IPS-NIHi7 (cell line): Measurements from ENCODE around the gene WNT3.
A peak's percentile ranks its signal among the peaks of the same experiment; 100 is the strongest.
"Not testable (repeated sequence)": the region's sequence is repeated elsewhere in the genome, so short reads cannot be mapped to it uniquely, and the experiment has no call there.

Source experiments
- DNase-seq: peaks from one replicate; pipeline ENCODE4 v3.0.0; 2012; ENCODE audit warnings: mixed read lengths; ENCODE audit errors: extremely low spot score

WNT3 gene, protein sequence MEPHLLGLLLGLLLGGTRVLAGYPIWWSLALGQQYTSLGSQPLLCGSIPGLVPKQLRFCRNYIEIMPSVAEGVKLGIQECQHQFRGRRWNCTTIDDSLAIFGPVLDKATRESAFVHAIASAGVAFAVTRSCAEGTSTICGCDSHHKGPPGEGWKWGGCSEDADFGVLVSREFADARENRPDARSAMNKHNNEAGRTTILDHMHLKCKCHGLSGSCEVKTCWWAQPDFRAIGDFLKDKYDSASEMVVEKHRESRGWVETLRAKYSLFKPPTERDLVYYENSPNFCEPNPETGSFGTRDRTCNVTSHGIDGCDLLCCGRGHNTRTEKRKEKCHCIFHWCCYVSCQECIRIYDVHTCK

DNA sequence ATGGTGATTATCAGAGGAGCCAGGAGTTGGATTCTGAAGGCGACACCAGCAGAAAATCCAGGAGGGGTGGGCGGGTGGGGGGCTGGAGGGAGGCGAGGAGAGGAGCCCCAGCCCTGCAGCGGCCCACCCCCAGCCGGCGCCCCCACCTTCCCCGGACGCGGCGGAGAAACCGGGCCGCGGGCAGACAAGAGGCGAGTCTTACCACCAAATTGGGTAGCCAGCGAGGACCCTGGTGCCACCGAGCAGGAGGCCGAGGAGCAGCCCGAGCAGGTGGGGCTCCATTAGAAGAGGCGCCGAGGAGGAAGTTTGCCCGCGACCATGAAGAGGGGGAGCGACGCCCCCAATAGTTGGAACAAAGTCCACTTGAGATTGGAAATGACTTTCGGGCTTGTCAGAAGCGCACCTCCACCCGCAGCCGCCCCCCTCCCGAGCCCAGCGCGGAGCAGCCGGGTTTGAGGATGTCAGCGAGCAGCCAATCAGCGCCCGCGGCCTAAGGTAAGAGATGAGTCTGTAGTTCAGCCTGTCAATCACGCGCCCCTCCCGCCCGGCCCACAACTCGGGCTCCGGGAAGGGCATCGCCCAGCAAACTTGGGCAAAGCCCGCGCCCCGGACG, at the start of gene WNT3:
TSS of gene WNT3 (minus strand) at position 377 of the 613 bp plus-strand sequence. CDS start at position 282, 95 bp downstream.
- peak; percentile 94 for DNase-seq

DNA sequence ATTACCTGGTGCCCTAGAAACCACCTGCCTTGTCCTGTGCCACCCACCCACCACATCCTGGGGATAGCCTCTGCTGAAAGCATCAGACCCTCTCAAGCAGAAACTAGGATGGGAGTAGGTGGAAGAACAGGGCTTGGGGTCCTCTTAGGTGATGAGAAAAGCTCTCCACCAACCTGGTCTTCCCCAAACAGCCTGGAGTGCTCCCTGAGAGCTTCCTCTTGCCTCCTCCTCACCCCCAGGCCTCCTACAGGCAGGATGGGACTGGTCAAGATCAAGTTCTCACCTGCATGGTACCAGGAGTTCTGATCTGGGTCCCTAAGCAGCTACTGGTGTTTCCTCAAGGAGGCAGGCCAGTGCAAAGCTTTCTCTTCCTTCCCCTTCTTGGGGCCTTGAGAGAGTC, 48.3 kb upstream of the WNT3 start:
- no peak for DNase-seq

DNA sequence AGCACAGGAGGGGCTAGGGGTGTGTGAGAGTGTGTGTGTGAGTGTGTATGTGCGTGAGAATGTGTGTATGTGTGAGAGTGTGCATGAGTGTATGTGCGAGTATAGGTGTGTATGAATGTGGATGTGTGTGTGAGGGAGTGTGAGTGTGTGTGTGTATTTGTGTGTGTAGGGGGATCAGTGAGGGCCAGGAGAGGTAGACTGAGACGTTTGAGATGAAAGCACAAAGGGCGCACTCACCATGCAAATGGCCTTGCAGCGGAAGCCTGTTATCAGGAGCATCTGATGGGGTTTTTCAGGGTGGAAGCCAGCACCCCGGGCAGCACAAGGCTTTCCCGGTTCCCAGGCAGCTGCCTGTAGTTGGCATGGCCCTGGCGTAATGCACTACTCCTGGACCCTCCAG, 47.8 kb upstream of the WNT3 start:
- no peak for DNase-seq

DNA sequence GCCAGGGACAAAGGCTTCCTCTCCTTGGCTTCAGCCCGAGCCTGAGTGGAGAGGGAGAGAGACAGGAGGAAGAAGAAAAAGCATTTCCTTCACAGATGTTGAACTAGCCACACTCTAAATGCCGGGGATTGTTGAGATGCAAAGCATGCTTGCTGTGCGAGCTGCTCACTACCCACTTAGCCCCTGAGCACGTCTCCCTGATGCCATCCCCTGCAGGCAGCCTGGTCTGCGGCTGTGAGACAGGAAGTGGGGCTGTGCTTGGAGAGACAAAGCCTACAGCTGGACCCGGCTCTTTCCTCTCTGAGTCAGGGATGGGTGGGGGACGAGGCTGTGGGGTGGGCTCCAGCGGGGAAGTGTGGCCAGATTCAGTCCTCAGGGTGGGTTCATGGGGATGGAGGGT, 46.6 kb upstream of the WNT3 start:
- DNase-seq, result peak; percentile 58

DNA sequence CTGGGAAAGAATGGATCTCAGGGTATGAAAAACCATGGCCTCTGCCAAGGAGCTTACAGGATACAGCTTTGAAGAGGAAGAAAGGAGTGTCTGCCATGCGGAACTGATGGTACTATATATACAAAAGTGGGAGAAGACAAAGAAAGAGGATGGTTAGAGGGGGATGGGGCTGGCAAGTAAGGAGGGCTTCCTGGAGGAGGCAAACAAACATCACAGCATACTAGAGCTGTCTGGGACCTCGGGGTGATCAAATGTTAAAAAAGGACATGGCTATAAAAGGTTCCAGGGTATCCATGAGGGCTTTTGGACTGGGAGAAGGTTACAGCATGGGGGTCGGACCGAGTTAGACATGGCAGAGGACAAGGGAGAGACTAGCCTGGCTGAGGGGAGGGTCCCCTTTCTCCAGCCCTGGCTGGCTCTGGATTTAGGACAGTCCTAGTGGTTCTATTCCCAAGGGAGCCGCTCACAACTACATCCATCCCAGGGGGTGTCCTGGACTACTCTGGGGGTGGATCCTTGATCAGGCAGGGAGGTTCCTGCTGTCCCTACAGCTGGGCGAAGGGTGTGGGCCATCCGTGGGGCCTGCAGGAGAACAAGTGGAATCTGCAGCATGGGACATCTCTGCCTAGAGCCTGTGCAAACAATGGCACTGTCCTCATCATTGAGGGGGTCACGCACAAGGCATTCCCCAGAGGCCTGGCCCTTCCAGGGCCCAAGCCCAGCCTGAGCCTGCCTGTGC, 45.1 kb upstream of the WNT3 start:
- no peak for DNase-seq

DNA sequence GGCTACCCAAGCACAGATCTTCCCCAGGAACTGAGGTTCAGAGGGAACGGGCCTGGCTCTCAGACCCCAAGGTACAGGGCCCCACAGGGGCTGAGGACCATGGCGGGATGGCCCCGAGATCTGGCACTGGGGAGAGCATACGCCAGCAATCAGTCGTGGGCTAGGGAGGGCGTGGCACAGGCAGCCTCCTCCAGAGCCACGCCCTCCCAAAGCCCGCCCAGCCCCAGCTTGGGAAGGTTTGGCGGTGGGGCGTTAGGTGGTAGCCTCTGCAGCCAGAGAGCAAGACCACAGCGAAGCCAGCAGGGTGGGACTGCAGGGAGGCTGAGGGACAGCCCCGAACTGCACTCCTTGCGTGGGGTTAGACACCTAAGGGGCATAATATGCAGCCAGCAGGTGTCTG, 44.5 kb upstream of the WNT3 start:
- DNase-seq, result peak; percentile 90

DNA sequence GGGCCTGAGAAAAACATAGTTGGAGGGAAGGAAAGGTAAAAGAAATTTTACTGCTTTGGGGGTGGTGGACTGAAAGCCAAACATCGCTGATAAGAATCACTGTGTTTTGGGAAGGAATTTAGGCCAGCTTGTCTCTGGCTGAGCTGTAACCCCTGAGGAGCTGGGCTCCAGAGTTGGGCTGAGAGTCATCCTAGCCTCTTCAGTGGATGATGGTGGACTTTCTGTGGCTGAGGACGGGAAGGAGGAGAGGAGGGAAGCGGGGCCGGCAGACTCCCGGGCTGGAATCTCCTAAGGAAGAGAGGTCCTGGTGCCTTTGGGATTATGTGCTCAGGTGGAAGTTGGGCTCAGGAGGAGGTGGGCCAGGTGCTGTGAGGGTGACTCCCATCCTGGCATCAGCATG, 41.5 kb upstream of the WNT3 start:
- no peak for DNase-seq

DNA sequence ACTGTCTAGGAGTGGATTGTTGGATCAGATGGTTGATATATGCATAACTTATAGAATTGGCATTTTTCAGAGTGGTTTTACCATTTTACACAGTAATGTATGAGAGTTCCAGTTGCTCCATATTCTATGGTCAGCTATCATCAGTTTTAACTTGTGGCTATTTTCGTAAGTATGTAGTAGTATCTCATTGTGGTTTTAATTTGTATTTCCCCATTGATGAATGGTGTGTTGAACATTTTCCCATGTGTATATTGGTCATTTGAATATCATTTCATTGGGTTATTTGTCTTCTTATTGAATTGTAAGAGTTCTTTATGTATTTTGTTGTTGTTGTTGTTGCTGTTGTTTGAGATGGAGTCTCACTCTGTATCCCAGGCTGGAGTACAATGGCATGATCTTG, 39.1 kb upstream of the WNT3 start:
- no peak for DNase-seq

DNA sequence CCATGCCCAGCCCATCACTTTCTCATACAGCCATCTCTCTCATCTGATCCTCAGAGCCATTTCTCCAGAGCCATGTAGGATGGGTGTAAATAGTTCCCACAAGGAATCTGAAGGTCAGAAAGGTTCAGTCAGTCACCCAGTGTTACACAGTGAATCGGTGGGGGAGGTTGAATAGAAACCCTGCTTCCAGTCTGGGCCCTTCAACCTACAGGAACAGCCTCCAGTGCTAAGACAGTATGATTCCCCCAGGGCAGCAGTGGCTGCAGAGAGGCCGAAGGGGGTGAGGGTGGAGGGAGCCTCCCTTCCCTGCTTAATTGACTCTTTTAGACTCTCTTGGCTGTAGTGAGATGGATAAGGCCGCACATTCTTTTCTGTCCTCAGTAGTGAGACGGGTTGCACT, 36.5 kb upstream of the WNT3 start:
- no peak for DNase-seq

DNA sequence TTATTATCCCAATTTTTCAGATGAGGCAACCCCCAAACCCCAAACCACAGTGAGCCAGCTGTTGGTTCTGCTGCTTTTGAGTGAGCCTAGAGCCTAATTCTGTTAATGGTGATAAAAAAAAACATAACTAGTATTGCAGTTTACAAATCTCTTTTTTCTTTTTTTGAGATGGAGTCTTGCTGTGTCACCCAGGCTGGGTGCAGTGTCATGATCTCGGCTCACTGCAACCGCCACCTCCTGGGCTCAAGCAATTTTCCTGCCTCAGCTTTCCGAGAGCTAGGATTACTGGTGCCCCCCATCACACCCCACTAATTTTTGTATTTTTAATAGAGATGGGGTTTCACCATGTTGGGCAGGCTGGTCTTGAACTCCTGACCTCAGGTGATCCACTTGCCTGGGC, 36.0 kb upstream of the WNT3 start:
- no peak for DNase-seq

DNA sequence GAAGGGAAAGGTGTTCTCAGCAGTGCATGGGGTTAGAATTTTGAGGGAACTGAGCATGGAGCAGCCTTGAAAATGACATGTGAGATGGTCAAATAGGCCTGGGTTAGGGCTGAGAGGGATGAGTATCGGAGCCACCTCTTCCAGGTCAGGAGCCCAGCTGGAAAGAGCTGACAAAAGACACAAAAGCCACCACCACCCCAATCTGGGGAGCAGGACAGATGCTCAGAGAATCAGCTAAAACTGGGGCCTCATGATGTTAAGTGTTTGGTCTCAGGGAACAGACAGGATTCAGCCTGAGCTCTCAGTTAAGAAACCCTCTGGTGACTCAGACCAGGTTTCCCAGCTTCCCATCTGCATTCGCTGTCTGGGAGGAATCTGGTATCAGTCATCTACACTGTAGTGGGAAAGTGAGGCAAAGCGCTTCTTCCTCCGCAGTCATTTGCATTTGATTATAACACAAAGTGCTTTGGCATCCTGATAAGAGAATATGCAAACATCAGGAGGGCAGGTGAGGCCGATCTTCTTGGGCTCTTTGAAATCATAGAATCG, 35.5 kb upstream of the WNT3 start:
- DNase-seq, result no peak

DNA sequence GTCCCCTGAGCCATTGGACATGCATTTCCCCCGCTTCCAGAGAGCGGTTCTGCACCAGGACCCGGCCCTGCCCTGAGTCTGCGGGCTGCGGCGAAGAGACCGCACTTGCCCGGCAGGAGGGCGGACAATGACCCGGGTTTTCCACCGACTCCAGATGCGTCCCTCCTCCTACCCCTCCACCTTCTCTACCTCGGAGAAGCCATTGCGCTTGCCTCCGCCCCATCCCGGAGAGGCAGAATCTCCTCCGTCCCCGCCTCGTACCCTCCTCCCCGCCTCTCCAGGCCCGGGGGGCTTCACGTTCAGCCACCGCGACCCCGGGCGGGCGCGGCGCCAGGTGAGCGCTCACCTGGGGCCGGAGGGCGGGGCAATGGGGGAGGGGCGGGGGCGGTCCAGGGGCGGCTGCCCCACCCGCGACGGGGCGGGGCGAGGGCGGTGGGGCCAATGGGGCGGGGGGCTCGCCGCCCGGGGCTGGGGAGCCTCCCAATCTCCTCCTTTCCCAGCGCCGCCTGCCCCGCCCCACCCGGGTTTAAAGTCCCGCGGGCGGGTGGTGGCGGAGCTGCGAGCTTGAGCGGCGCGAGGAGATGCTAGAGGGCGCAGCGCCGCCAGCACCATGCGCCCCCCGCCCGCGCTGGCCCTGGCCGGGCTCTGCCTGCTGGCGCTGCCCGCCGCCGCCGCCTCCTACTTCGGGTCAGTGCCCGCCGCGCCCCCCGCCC, 32.7 kb upstream of the WNT3 start, which contains the start of gene WNT9B:
TSS of gene WNT9B (plus strand) at position 555 of the 713 bp plus-strand sequence. CDS start at position 611, 56 bp downstream.
- peak; percentile 89 for DNase-seq

DNA sequence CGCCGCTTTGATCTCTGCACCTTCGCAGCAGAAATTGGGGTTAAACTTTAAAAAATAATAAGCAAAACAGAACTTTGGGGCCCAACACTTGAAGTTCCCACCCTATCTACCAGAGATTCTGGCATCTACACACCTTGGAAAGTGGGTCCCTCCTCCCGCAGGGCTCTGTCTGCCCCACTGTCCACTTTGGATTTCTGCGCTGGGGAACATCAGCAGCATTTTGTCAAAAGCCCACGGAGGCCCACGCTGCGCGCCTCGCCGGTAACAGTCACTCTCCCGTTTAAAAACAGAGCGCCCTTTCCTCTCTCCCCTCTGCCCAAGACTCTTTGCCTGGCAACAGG, 32.2 kb upstream of the WNT3 start:
- DNase-seq, result no peak

DNA sequence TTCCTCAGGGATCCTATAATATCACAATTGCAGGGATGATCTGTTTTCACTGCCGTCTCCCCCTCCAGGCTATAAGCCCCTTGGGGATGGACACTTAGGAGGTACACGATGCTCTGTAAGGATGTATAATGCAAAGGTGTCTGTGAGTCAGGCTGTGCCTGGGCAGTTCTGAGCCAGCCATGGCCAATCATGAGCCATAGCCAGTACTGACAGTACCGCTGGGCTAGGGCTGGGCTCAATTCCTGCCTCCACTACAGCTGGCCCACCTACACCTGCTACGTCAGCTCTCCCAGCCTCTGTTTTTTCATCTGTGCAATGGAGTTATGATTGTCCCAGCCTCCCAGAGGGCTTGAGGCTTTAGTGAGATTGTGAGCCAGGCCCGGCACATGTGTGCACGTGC, 30.0 kb upstream of the WNT3 start:
- no peak for DNase-seq

DNA sequence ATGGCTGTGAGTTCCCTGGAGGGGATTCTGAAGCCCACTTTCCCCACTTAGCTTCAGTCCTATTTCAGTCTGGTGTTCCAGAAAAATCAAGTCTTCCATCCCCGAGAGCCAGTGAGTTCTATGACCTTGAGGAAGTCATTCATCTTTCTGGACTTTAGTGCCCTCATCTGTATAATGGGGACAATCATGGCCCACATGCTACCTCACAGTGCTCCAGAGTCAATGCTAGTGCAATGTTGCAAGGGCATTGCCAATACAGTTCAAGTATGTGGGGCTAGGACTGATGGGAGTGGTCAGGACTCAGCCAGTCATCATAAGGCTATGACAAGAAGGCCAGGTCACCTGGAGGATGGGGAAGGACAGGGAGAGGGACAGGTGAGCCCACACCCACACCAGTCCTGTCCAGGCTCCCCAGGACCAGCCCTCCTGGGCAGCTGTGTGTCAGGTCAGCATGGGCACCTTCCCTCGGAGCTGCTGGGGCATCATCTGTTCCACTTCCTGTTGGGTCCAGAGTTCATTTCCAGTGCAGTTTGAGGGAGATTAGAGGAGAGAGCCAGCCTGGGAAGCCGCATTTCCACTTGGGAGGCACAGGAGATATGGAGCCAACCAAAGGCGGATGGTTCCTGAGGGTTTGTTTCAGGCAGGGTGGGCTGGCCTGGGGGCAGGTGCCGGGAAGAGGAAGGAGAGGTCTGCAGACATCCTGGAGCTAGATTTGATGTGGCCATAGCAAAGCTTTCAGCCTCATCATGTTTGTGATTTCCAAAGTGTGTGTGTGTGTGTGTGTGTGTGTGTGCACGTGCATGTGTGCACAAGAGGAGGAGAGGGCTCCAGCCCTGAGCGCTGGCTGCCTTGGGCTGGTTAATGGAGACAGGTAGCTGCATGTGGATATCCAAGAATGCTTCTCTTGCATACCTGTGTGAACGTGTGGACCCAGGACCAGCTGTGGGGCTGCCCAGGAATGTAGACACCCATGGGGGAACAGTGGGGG, 29.0 kb upstream of the WNT3 start:
- no peak for DNase-seq

DNA sequence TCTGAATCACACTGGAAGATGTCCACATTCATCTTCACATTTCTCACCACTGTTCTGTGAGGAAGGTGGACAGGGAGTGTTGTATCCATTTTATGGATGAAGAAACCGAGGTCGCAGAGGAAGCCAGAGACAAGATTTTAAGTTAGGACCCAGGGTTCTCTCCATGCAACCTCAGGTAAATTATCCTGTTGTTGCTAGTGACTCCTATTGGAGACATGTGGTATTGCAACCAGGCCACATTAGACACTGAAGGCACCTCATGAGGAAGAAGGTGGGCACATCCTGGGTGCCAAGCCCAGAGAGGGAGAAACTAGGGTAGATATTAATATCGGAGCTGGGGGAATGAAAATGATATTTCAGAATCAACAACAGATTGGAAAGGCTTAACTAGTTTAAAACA, 24.3 kb upstream of the WNT3 start:
- no peak for DNase-seq

DNA sequence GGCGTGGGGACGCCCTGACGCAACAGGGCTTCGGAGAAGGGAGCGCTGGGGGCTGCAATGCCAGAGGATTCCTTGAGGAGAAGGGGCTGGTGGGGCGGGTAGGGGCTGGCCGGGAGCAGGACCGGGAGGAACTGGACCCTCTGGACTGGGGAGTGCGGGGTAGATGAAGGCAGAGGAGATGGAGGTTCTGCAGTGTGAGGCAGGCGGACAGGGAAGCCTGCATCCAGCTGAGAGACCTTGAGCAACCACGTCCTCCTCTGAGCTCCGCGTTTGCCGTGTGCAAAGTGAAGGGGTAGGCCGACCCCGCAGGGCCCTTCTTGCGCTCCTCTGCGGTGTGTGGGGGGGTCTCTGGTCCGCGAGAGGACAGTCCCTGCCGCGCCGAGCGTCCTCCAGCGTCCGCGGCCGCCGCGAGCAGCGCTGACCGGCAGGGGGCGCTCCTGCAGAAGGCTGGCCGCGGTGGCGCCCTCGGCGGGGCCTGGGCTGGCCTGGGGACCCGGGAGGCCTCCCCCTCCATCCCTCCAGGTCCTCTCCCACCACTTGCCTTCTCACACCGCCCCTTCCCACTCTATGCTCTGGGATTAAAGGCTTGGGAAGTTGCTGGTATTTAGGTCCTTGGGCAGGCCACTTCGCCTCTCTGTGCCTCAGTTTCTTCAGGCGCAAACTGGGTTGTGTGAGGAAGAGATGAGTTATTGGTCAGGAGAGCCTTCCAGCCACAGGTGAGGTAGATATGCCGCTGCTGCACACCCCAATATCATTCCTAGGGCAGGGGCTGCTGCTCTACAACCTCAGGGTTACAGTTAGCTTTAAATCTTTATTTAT, 23.3 kb upstream of the WNT3 start:
- DNase-seq, result peak; percentile 90

DNA sequence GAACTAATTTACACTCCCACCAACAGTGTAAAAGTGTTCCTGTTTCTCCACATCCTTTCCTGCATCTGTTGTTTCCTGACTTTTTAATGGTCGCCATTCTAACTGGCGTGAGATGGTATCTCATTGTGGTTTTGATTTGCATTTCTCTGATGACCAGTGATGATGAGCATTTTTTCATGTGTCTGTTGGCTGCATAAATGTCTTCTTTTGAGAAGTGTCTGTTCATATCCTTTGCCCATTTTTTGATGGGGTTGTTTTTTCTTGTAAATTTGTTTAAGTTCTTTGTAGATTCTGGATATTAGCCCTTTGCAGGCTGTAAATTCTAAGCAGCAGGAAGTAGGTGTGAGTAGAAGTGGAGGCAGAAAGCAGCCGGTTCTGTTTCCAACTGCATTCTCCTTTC, 22.1 kb upstream of the WNT3 start:
- DNase-seq, result not testable (repeated sequence)

DNA sequence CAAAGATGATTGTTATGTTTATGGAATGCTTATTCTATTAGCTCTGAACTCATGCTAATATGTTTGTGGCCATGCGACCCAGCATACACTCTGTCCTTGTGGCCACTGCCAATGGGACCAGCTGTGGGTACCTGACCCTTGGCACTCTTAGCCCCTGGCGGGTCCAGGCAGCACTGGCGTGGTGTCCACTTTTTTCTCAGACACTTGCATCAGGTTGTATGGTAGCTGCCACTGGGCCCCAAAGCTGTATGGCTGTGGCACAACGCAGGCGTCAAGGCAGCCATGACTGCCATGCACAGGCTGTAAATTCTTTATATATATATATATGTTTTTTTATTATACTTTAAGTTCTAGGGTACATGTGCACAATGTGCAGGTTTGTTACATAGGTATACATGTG, 20.7 kb upstream of the WNT3 start:
- DNase-seq, result no peak

DNA sequence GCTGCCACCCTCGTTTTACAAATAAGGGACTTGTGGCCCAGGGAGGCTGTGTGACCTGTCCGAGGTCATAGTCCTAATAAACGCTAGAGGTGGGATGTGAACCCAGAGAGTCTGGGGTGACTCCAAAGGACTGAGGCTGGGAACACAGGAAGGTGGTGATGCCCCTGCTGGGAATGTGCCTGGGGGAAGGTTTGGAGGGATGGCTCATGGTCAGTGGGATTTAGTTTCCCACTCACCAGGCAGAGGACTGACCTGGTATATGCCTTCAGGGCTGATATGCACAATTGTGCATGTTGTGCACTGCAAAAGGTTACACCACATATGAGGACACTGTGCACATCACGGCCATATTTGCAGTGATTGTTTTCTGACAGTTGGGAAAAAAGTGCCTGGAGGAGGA, 19.0 kb upstream of the WNT3 start:
- DNase-seq, result no peak
